DND-41 (cell line): ENCODE measurements around the gene PTPN6.

Experiments
- ATAC-seq: fragments of 200-7000 bp; cut with Tn5 transposase; 3 replicates; pipeline ENCODE4 v1.9.1; 2021; ENCODE audit warnings: low read depth; ENCODE audit not compliant: insufficient read depth
- DNase-seq: peaks from one replicate; pipeline ENCODE4 v3.0.0-alpha.2; 2020
- H2AFZ ChIP-seq: 2 replicates; pipeline ENCODE4 v1.6.0; 2012; ENCODE audit warnings: low read depth, low read length
- H3K27ac ChIP-seq: 2 replicates; pipeline ENCODE4 v1.5.1; 2012; ENCODE audit warnings: low read length, inconsistent platforms
- H3K27me3 ChIP-seq: fragments of 200-600 bp; sonication (generic); 2 replicates; pipeline ENCODE4 v1.6.0; 2012; ENCODE audit warnings: low read length, mild to moderate bottlenecking, inconsistent platforms; ENCODE audit not compliant: insufficient read depth, poor library complexity
- H3K36me3 ChIP-seq: 2 replicates; pipeline ENCODE4 v1.5.1; 2012; ENCODE audit warnings: low read length, inconsistent platforms; ENCODE audit not compliant: insufficient read depth
- H3K4me1 ChIP-seq: 2 replicates; pipeline ENCODE4 v1.5.1; 2012; ENCODE audit warnings: mild to moderate bottlenecking, low read length; ENCODE audit not compliant: insufficient read depth
- H3K4me2 ChIP-seq: 2 replicates; pipeline ENCODE4 v1.6.0; 2012; ENCODE audit warnings: mild to moderate bottlenecking, moderate library complexity, low read length, inconsistent platforms; ENCODE audit not compliant: insufficient read depth
- H3K4me3 ChIP-seq, 2 experiments: fragments of 200-600 bp in 1 of 2; shearing (Covaris generic) in 1 of 2; 2 replicates each; pipeline ENCODE4 v1.5.1; 2012 to 2016; ENCODE audit warnings: inconsistent platforms in 2 of 2, low read length in 2 of 2, mild to moderate bottlenecking in 2 of 2, low read depth in 1 of 2, moderate library complexity in 1 of 2
- H3K79me2 ChIP-seq: 2 replicates; pipeline ENCODE4 v1.6.0; 2012; ENCODE audit warnings: low read length, inconsistent platforms; ENCODE audit not compliant: insufficient read depth
- H3K9ac ChIP-seq: 2 replicates; pipeline ENCODE4 v1.6.0; 2012; ENCODE audit warnings: low read depth, mild to moderate bottlenecking, inconsistent platforms, low read length, moderate library complexity
- H3K9me3 ChIP-seq: 2 replicates; pipeline ENCODE4 v1.5.1; 2012; ENCODE audit warnings: low read length, moderate library complexity, mild to moderate bottlenecking, inconsistent platforms; ENCODE audit not compliant: insufficient read depth, severe bottlenecking
- H4K20me1 ChIP-seq: 2 replicates; pipeline ENCODE4 v1.6.0; 2012; ENCODE audit warnings: low read length; ENCODE audit not compliant: insufficient read depth
- EZH2 ChIP-seq: IDR thresholded peaks from 3 replicates; pipeline ENCODE4 v1.6.1; 2012; ENCODE audit warnings: borderline replicate concordance, low read depth, mild to moderate bottlenecking, moderate library complexity, low read length, inconsistent platforms; ENCODE audit not compliant: severe bottlenecking
- TF ChIP-seq, protein P1 (sequence below): IDR thresholded peaks from 2 replicates; pipeline ENCODE4 v1.5.1; 2012; ENCODE audit warnings: borderline replicate concordance, low read length, moderate library complexity, mild to moderate bottlenecking; ENCODE audit not compliant: poor library complexity, severe bottlenecking; ENCODE audit errors: extremely low read depth

Gene PTPN6

DNA sequence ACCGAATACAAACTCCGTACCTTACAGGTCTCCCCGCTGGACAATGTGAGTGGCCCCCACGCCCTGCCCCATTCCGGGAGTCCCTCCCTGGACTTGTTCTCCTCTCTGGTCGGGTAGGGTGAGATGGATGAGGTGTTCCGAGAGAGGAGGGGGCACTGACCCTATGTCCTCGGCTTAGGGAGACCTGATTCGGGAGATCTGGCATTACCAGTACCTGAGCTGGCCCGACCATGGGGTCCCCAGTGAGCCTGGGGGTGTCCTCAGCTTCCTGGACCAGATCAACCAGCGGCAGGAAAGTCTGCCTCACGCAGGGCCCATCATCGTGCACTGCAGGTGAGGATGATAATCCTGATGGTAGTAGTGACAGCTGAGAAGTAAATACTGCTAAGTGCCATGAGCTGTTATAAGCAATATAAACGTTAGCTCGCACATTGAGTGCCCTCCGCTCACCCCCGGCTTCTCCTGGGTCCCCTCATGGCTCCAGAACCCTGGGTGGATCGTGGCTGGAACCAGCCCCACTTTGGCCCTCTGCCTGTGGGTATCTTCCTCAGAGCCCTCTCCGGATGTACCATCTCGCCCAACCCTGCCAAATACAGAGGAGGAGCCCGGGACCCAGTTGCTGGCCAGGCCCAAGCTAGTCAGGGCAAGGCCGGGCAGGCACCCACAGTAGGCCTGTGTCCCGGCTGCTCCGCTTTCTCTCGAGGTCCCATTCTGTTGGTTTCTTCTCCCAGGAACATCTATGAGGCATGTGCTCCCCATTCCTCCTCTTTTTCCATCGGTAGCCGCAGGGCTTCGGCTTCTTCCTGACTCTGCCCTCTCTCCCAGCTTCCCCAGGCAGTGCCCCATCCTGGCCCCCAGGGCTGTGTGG lies 6.8 kb downstream of the PTPN6 start:
- Histone ChIP-seq H4K20me1 (no peaks in the 10 kb centered on the region), H3K36me3 (no peaks in the 10 kb centered on the region), H3K9ac (peak overlapping the region; percentile 24; the same call in 1 of the 2 replicates), H3K4me3 (no peak overlapping the region), H3K79me2 (no peaks in the 10 kb centered on the region), H2AFZ (no peak overlapping the region), H3K4me2 (no peak overlapping the region), H3K27ac (peak overlapping the region; percentile 64), H3K27me3 (no peaks in the 10 kb centered on the region), H3K9me3 (no peaks in the 10 kb centered on the region), H3K4me1 (peaks cover 37% of the 10 kb centered on the region)
- DNase-seq (no peak), ATAC-seq (no peak)
- TF ChIP-seq, protein P1, sequence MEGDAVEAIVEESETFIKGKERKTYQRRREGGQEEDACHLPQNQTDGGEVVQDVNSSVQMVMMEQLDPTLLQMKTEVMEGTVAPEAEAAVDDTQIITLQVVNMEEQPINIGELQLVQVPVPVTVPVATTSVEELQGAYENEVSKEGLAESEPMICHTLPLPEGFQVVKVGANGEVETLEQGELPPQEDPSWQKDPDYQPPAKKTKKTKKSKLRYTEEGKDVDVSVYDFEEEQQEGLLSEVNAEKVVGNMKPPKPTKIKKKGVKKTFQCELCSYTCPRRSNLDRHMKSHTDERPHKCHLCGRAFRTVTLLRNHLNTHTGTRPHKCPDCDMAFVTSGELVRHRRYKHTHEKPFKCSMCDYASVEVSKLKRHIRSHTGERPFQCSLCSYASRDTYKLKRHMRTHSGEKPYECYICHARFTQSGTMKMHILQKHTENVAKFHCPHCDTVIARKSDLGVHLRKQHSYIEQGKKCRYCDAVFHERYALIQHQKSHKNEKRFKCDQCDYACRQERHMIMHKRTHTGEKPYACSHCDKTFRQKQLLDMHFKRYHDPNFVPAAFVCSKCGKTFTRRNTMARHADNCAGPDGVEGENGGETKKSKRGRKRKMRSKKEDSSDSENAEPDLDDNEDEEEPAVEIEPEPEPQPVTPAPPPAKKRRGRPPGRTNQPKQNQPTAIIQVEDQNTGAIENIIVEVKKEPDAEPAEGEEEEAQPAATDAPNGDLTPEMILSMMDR, result no peak
- TF ChIP-seq EZH2, result no peak

DNA sequence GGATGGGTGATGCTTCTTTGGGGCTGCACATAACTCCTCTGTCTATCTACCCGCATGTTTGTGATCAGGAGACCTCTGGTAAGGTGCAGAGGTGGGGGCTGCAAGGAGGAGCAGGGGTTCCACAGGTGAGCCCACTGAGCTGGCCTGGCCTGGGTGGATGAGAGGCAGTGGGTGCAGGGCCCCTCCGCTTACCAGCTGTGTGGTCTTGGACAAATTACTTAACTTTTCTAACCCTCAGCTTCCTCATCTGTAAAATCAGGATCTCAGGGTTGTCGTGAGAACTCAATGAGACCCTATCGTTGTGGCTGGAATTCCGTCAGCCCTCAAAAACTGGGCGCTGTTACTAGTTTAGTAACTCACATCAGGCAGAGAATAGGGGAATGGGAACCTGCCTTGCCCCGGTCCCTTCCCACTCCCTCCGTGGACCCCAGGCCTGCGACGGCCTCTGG lies 7.5 kb downstream of the PTPN6 start:
- H3K79me2 ChIP-seq, result no peaks in the 10 kb centered on the region
- H3K4me1 ChIP-seq, result peaks cover 31% of the 10 kb centered on the region
- no peaks in the 10 kb centered on the region for H3K27me3 ChIP-seq
- H3K9ac ChIP-seq, result peak overlapping the region; percentile 24; the same call in 1 of the 2 replicates
- no peak for ATAC-seq
- no peaks in the 10 kb centered on the region for H4K20me1 ChIP-seq
- no peaks in the 10 kb centered on the region for H3K36me3 ChIP-seq
- no peak overlapping the region for H2AFZ ChIP-seq
- H3K4me3 ChIP-seq, result no peak overlapping the region
- no peak for DNase-seq
- TF ChIP-seq, protein P1, result no peak
- TF ChIP-seq EZH2, result no peak
- no peaks in the 10 kb centered on the region for H3K9me3 ChIP-seq
- H3K4me2 ChIP-seq, result no peak overlapping the region; the same call in 1 of the 2 replicates
- H3K27ac ChIP-seq, result peak overlapping the region; percentile 64

DNA sequence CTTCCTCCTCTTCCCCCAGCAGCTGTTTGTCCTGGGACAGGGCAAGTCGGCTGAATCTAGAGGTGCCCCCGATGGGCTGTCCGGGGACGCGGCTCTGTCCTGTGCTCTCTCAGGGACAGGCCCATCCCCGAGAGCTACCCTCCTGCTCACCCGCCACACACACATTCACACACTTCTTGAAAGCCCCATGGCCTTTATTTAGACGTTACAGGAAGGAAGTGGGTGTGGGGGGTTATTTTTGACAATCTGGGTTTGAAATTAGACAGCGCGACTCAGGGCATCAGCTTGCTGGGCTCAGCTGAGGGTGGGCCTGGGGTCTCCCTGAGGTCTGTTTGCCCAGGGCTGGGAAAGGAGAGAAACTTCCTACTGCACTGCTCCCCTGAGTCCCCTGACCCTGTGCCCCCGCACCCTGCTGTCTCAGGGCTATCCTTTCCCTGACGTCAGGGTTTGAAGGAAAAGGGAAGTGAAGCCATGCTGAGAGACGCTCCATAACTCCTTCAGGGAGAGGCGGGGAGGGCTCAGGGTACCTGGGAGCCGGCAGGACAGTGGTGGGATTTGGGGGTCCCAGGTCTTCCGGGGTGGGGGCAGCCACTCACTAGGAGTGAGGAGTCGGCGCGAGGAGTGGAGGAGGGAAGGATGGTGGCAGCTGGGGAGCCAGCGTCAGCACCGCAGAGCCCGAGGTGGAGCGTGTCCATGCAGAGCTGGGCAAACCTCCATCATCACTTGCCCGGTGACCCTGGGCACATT lies 8.1 kb downstream of the PTPN6 start:
- TF ChIP-seq, protein P1, result no peak
- no peak for TF ChIP-seq EZH2
- Histone ChIP-seq H3K9me3 (no peaks in the 10 kb centered on the region), H2AFZ (no peak overlapping the region), H4K20me1 (no peaks in the 10 kb centered on the region), H3K27me3 (no peaks in the 10 kb centered on the region), H3K4me3 (no peak overlapping the region), H3K27ac (peak overlapping the region; percentile 64), H3K36me3 (peaks cover 2% of the 10 kb centered on the region; the same call in 1 of the 2 replicates), H3K4me1 (peaks cover 25% of the 10 kb centered on the region), H3K79me2 (no peaks in the 10 kb centered on the region), H3K4me2 (peak overlapping the region; percentile 30), H3K9ac (peak overlapping the region; percentile 24; the same call in 1 of the 2 replicates)
- peak; percentile 86 for ATAC-seq
- peak; percentile 73 for DNase-seq
